ENCODE results near the gene PDXDC1. TPM values are rescaled to one million over a fixed set of nuclear protein-coding genes. Genes with fewer than 3 reads are reported as not detected.
"Not testable (repeated sequence)": the region's sequence is repeated elsewhere in the genome, so short reads cannot be mapped to it uniquely, and the experiment has no call there.

Gene PDXDC1
- total RNA-seq, 1 experiment from 2014 or later = 94.3 TPM

- Histone ChIP-seq H2AFZ (ENCODE audit: low read depth, low read length, poor library complexity, severe bottlenecking) (peak overlapping the region; percentile 19), H3K4me1 (ENCODE audit: control insufficient read depth in 1 of 2, insufficient read depth in 2 of 2, low read length in 2 of 2) (peaks cover 0 to 11% of the 10 kb centered on the region in 2 experiments; a peak in 2 of 4 replicates)
- H4K20me1 ChIP-seq (ENCODE audit: insufficient read depth); H3K9me3 ChIP-seq (ENCODE audit: control insufficient read depth in 1 of 2, insufficient read depth in 1 of 2, low read depth in 1 of 2, low read length in 2 of 2); POLR2A ChIA-PET; H3K36me3 ChIP-seq (ENCODE audit: control insufficient read depth in 1 of 2, insufficient read depth in 2 of 2, low read length in 2 of 2); RAD21 ChIA-PET (ENCODE audit: low non-redundant PET in 1 of 2, low total read pairs in 2 of 2, uncharacterized antibody in 2 of 2, unreplicated experiment in 2 of 2); H3K27ac ChIP-seq (ENCODE audit: low read depth, low read length); DNase-seq (ENCODE audit: low read depth, low spot score); H3K27me3 ChIP-seq (ENCODE audit: insufficient read depth, low read length); H3K4me3 ChIP-seq (replicated peaks in 1 of 2; ENCODE audit: low read depth in 1 of 2, low read length in 2 of 2); BruUV-seq (replicated peaks); H3K79me2 ChIP-seq (ENCODE audit: insufficient read depth, low read length); H3K9me2 ChIP-seq (ENCODE audit: insufficient read depth); CTCF ChIA-PET; ATAC-seq; H3K9ac ChIP-seq (ENCODE audit: low read length); H3K4me2 ChIP-seq (ENCODE audit: low read length): not testable (repeated sequence)
- intact Hi-C loops (cut with micrococcal nuclease) = loop anchor here (10.0 kb wide), 1 partner anchor 55 kb away; no protein-coding TSS in a partner anchor
Measured at GRCh38 chr16:14969795-14970194, 5.0 kb upstream of the PDXDC1 start.

- H3K27ac ChIP-seq (ENCODE audit: low read depth, low read length); H4K20me1 ChIP-seq (ENCODE audit: insufficient read depth); ATAC-seq; H3K27me3 ChIP-seq (ENCODE audit: insufficient read depth, low read length); H3K9me3 ChIP-seq (ENCODE audit: control insufficient read depth in 1 of 2, insufficient read depth in 1 of 2, low read depth in 1 of 2, low read length in 2 of 2); POLR2A ChIA-PET; DNase-seq (ENCODE audit: low read depth, low spot score); CTCF ChIA-PET; H3K4me2 ChIP-seq (ENCODE audit: low read length); BruUV-seq (replicated peaks); H3K36me3 ChIP-seq (ENCODE audit: control insufficient read depth in 1 of 2, insufficient read depth in 2 of 2, low read length in 2 of 2); H3K9ac ChIP-seq (ENCODE audit: low read length); RAD21 ChIA-PET (ENCODE audit: low non-redundant PET in 1 of 2, low total read pairs in 2 of 2, uncharacterized antibody in 2 of 2, unreplicated experiment in 2 of 2); H2AFZ ChIP-seq (ENCODE audit: low read depth, low read length, poor library complexity, severe bottlenecking); H3K9me2 ChIP-seq (ENCODE audit: insufficient read depth); H3K4me3 ChIP-seq (replicated peaks in 1 of 2; ENCODE audit: low read depth in 1 of 2, low read length in 2 of 2): not testable (repeated sequence)
- Histone ChIP-seq H3K79me2 (ENCODE audit: insufficient read depth, low read length) (peaks cover 19% of the 10 kb centered on the region), H3K4me1 (ENCODE audit: control insufficient read depth in 1 of 2, insufficient read depth in 2 of 2, low read length in 2 of 2) (peaks cover 5 to 20% of the 10 kb centered on the region in 2 experiments; a peak in 3 of 4 replicates)
- intact Hi-C loops (cut with micrococcal nuclease) = loop anchor here (10.0 kb wide), 1 partner anchor 53 kb away; no protein-coding TSS in a partner anchor
Measured at GRCh38 chr16:14971621-14972228, 3.1 kb upstream of the PDXDC1 start.

- H3K4me3 ChIP-seq (replicated peaks in 1 of 2; ENCODE audit: low read depth in 1 of 2, low read length in 2 of 2) = peak overlapping the region; percentile 71 to 99
- POLR2A ChIA-PET; H4K20me1 ChIP-seq (ENCODE audit: insufficient read depth); DNase-seq (ENCODE audit: low read depth, low spot score); H3K9me3 ChIP-seq (ENCODE audit: control insufficient read depth in 1 of 2, insufficient read depth in 1 of 2, low read depth in 1 of 2, low read length in 2 of 2); RAD21 ChIA-PET (ENCODE audit: low non-redundant PET in 1 of 2, low total read pairs in 2 of 2, uncharacterized antibody in 2 of 2, unreplicated experiment in 2 of 2); H3K9me2 ChIP-seq (ENCODE audit: insufficient read depth); ATAC-seq; CTCF ChIA-PET; H3K36me3 ChIP-seq (ENCODE audit: control insufficient read depth in 1 of 2, insufficient read depth in 2 of 2, low read length in 2 of 2); H2AFZ ChIP-seq (ENCODE audit: low read depth, low read length, poor library complexity, severe bottlenecking); H3K27me3 ChIP-seq (ENCODE audit: insufficient read depth, low read length): not testable (repeated sequence)
- peaks cover 35% of the 10 kb centered on the region for H3K79me2 ChIP-seq (ENCODE audit: insufficient read depth, low read length)
- peak overlapping the region; percentile 81 for H3K27ac ChIP-seq (ENCODE audit: low read depth, low read length)
- H3K9ac ChIP-seq (ENCODE audit: low read length) = peak overlapping the region; percentile 93
- intact Hi-C loops (cut with micrococcal nuclease) = loop anchor here (10.0 kb wide), 1 partner anchor 51 kb away; no protein-coding TSS in a partner anchor
- H3K4me1 ChIP-seq (ENCODE audit: control insufficient read depth in 1 of 2, insufficient read depth in 2 of 2, low read length in 2 of 2) = peaks cover 5 to 20% of the 10 kb centered on the region in 2 experiments; a peak in 3 of 4 replicates
- TSS peak; percentile 99 for BruUV-seq (replicated peaks)
- peak overlapping the region; percentile 100 for H3K4me2 ChIP-seq (ENCODE audit: low read length)
Measured at GRCh38 chr16:14973785-14974322, 972 bp upstream of the PDXDC1 start.

- H4K20me1 ChIP-seq (ENCODE audit: insufficient read depth); H3K36me3 ChIP-seq (ENCODE audit: control insufficient read depth in 1 of 2, insufficient read depth in 2 of 2, low read length in 2 of 2); H3K9me2 ChIP-seq (ENCODE audit: insufficient read depth); DNase-seq (ENCODE audit: low read depth, low spot score); POLR2A ChIA-PET; RAD21 ChIA-PET (ENCODE audit: low non-redundant PET in 1 of 2, low total read pairs in 2 of 2, uncharacterized antibody in 2 of 2, unreplicated experiment in 2 of 2); H3K27me3 ChIP-seq (ENCODE audit: insufficient read depth, low read length); H3K9me3 ChIP-seq (ENCODE audit: control insufficient read depth in 1 of 2, insufficient read depth in 1 of 2, low read depth in 1 of 2, low read length in 2 of 2); CTCF ChIA-PET; BruUV-seq (replicated peaks): not testable (repeated sequence)
- H2AFZ ChIP-seq (ENCODE audit: low read depth, low read length, poor library complexity, severe bottlenecking) = peak overlapping the region; percentile 77
- H3K4me3 ChIP-seq (replicated peaks in 1 of 2; ENCODE audit: low read depth in 1 of 2, low read length in 2 of 2) = peak overlapping the region; percentile 71 to 99
- H3K4me2 ChIP-seq (ENCODE audit: low read length) = peak overlapping the region; percentile 100
- peak; percentile 6 for ATAC-seq
- peak overlapping the region; percentile 81 for H3K27ac ChIP-seq (ENCODE audit: low read depth, low read length)
- peak overlapping the region; percentile 93 for H3K9ac ChIP-seq (ENCODE audit: low read length)
- peaks cover 39% of the 10 kb centered on the region for H3K79me2 ChIP-seq (ENCODE audit: insufficient read depth, low read length)
- peaks cover 5 to 20% of the 10 kb centered on the region in 2 experiments; a peak in 3 of 4 replicates for H3K4me1 ChIP-seq (ENCODE audit: control insufficient read depth in 1 of 2, insufficient read depth in 2 of 2, low read length in 2 of 2)
- intact Hi-C loops (cut with micrococcal nuclease) = loop anchor here (10.0 kb wide), 1 partner anchor 51 kb away; no protein-coding TSS in a partner anchor
Measured at GRCh38 chr16:14974331-14974655, 533 bp upstream of the PDXDC1 start.
